Stimulated activated naive B cell treated with anti-CD40 and anti-IgM and Interleukin-4, amounts not matched to agents 10 μg/mL and 1 μg/mL and 100 μg/mL, for 72 hours (primary cell): Measurements from ENCODE around the gene NXPH4.

Experiments
- ATAC-seq, 2 donors: fragments of 150-1000 bp; cut with Tn5 transposase; replicated peaks; 2 replicates each; pipeline ENCODE4 v1.10.0; 2021; ENCODE audit warnings: moderate library complexity in 1 of 2
- DNase-seq: peaks from one replicate; pipeline ENCODE4 v3.0.0; 2021
- H3K27ac Mint-ChIP-seq: one replicate; pipeline ENCODE4 v1.8.0; 2022; ENCODE audit warnings: mild to moderate bottlenecking, mixed read lengths
- H3K27me3 Mint-ChIP-seq, 2 donors: one replicate each; pipeline ENCODE4 v1.8.0; 2022; ENCODE audit warnings: mixed read lengths in 2 of 2
- H3K36me3 Mint-ChIP-seq, 2 donors: one replicate each; pipeline ENCODE4 v1.8.0; 2022; ENCODE audit warnings: mixed read lengths in 2 of 2, mild to moderate bottlenecking in 1 of 2
- H3K4me1 Mint-ChIP-seq, 2 donors: one replicate each; pipeline ENCODE4 v1.8.0; 2022; ENCODE audit warnings: mixed read lengths in 2 of 2, mild to moderate bottlenecking in 1 of 2
- H3K4me3 Mint-ChIP-seq, 2 donors: one replicate each; pipeline ENCODE4 v1.8.0; 2022; ENCODE audit warnings: mild to moderate bottlenecking in 2 of 2, mixed read lengths in 2 of 2, moderate library complexity in 1 of 2
- H3K9me3 Mint-ChIP-seq, 2 donors: one replicate each; pipeline ENCODE4 v1.8.0; 2022; ENCODE audit warnings: mixed read lengths in 2 of 2, mild to moderate bottlenecking in 1 of 2

The NXPH4 gene

DNA sequence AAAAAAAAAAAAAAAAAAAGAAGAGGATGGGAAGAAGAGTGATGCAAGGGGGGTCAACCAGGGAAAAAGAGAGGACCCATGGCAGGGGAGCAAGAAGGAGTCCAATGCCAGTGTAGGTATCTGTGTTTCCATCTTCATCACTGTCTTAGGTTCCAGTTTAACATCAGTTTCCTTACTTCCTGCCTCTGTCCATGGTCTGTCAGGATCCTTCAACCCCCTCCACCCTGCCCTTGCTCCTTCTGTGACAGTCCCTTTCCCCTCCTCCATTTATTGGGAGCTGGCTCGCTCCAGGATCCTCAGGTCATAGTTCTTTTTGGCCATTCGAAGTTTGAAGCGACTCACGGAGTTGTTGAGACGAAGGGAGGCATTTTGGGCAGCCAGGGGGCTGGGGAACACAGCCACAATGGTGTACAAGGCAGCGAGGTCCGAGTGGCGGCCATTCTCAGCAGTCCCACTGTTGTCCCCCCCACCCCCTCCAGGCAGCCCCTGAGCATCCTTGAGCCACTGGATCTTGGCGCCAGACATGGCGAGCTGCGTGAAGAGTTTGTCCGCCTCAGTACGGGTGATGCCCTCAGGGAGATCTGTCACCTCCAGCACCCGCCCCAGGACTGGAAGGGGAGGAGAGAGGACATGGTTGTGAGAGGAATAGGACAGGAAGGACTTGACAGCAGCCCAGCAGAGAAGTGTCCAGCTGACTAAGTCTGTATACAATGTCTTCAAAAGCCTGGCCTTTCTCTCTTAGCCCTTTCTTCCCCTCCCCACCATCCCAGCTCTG lies 38.1 kb downstream of the NXPH4 start:
- Mint-ChIP-seq H3K27me3 (no peaks in the 10 kb centered on the region), H3K9me3 (no peaks in the 10 kb centered on the region), H3K27ac (no peak overlapping the region), H3K4me1 (peaks cover 0 to under 1% of the 10 kb centered on the region in 2 donors), H3K36me3 (peaks cover 19 to 33% of the 10 kb centered on the region in 2 donors), H3K4me3 (no peak overlapping the region)
- ATAC-seq (no peak), DNase-seq (no peak)

DNA sequence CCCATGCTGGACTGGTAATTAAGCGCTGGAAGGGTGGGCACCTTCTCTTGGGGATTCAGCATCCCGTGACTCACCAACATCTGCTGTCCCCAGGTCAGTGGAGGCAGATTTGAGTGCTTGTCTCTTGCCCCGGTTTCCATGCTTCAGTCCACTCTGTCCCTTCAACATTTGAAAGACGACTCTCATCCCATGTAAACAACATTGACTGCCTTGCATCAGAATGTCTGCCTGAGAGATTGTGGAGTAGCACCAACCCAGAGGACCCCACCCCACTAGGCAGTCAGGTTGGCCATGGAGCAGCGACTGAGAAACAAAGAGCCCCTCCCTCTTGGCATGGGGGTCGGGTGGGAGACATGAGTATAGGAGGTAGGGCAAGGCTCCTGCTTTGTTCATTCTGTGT lies 39.3 kb downstream of the NXPH4 start:
- Mint-ChIP-seq H3K27ac (no peak overlapping the region), H3K4me1 (no peaks in the 10 kb centered on the region), H3K27me3 (no peaks in the 10 kb centered on the region), H3K36me3 (peaks cover 26 to 41% of the 10 kb centered on the region in 2 donors), H3K9me3 (no peaks in the 10 kb centered on the region), H3K4me3 (no peak overlapping the region)
- no peak for DNase-seq
- ATAC-seq: no peak

DNA sequence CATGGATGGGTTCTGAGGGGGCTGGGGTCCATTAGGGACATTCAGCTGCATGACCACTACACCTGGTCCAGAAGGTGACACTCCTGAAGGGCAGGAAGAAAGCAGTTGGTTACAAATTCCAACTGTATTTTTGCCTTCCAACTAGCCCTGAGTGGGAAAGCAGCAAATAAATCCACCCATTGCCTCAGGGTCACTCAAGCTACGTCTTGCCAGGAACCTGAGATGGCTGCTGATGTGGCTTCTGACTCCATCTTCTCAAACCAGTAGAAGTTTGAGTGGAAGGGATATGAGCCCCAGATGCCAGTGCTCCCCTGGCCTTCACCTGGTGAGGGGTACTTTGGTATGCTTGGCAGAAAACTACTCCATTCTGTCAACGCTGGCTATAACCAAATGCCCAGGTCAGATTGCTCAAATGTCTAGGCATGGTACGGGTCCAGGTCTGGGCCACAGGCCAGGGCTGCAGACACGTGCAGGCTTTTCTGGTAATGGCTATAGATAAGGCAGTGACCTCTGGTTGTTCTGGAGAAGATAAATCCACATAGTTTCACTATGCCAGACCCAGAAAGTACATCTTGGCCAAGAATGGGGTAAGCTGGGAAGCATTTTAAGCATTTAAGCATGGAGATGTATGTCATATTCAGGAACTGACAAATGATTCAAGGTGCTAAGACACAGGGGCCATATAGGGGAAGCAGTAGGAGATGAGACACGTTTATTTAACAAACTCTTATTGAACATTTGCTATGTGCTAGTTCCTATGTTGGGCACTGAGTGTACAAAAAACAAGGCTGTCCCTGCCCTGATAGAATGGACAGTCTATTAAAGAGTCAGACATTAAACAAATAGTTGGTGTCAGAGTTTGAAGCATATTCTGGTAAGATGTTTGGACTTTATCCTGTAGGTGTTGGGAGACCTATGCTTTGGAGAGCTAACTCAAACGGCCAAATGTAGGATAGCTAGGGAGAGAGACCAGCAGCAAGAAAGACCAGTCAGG lies 42.7 kb downstream of the NXPH4 start:
- ATAC-seq (no peak), DNase-seq (no peak)
- Mint-ChIP-seq H3K27me3 (no peaks in the 10 kb centered on the region), H3K36me3 (peaks cover 28 to 38% of the 10 kb centered on the region in 2 donors), H3K4me1 (peaks cover 4 to 8% of the 10 kb centered on the region in 2 donors), H3K27ac (no peak overlapping the region), H3K9me3 (no peaks in the 10 kb centered on the region), H3K4me3 (no peak overlapping the region)

DNA sequence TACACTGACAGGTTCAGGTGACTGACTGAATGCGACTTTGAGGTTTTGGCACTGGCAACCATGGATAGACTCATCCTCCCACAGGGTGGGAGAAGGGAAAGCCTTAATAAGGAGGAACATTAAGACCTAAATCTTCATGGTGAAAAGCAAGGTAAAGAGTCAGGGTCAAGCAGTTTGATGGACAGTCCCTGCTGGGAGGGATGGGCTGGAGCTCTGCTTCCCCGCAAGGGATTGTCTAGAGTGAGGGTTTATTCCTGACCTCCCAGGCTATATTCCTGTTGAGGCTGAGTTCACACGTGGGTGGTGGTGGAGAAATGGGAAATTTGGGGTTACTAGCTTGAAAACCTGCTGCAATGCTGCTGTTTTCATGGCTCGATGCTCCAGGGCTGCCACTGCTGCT lies 43.8 kb downstream of the NXPH4 start:
- no peak overlapping the region for H3K27ac Mint-ChIP-seq
- no peak for DNase-seq
- H3K27me3 Mint-ChIP-seq: no peaks in the 10 kb centered on the region
- peaks cover 33 to 40% of the 10 kb centered on the region in 2 donors for H3K36me3 Mint-ChIP-seq
- H3K4me1 Mint-ChIP-seq: peaks cover 4 to 8% of the 10 kb centered on the region in 2 donors
- H3K4me3 Mint-ChIP-seq: no peak overlapping the region
- H3K9me3 Mint-ChIP-seq: no peaks in the 10 kb centered on the region
- no peak for ATAC-seq

DNA sequence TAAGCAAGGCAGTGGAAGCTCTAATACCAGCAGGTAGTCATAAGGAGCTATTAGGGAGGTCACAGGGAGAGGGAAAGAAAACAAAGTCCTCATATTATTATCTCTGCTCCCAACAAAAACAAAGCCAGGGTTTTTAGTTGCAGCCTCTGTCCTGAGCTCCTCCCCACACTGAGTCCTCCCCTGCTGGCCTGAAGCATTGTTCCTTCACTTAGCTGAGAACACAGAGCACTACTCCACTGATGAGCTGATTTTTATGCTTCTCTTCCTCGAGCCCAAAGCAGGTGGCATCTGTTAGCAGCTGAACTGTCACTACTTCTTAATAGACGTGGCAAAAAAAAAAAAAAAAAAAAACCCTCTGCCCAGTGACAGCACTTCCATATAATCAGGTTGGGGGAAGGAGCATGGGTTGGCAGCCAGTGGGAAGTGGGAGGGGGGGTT lies 44.9 kb downstream of the NXPH4 start:
- DNase-seq (no peak), ATAC-seq (no peak)
- Mint-ChIP-seq H3K4me3 (no peak overlapping the region), H3K9me3 (no peaks in the 10 kb centered on the region), H3K4me1 (peaks cover 4 to 8% of the 10 kb centered on the region in 2 donors), H3K27ac (peak overlapping the region; percentile 16), H3K27me3 (no peaks in the 10 kb centered on the region), H3K36me3 (peaks cover 27 to 34% of the 10 kb centered on the region in 2 donors)

DNA sequence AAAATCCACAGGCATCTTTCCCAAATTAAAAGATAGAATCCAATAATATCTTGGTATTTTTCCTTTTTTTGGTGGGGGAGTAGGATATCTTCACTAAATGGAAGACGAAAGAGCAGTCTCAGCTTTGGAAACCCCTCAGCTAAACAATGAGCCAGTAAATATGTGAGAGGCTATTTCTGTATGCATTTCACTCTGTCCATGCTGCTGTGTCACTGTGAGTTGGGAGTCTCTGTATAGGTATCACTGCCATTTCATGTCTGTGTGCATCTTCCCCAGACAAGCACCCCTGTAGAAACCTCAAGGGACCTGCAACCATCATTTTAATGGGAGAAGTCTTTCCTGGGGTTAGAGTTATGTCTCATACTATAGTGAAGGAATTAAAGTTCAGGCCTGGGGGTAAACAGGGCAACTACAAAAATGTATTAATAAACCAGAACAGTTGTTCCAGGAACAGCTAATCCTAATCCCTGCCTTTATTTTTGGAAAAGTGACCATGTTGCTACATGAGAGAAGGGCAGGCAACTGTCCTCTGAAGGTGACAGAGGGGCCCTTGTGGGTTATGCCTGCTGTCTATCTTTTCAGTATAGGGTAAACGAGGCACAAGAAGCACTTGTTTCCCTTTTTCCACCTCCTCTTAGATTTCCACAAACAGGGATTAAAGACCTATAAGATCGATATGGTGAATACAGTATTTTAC lies 45.7 kb downstream of the NXPH4 start:
- H3K27me3 Mint-ChIP-seq: no peaks in the 10 kb centered on the region
- H3K9me3 Mint-ChIP-seq: no peaks in the 10 kb centered on the region
- no peak overlapping the region for H3K4me3 Mint-ChIP-seq
- DNase-seq (no peak), ATAC-seq (no peak)
- peaks cover 28 to 38% of the 10 kb centered on the region in 2 donors for H3K36me3 Mint-ChIP-seq
- H3K4me1 Mint-ChIP-seq: peaks cover 5 to 10% of the 10 kb centered on the region in 2 donors
- H3K27ac Mint-ChIP-seq: no peak overlapping the region

DNA sequence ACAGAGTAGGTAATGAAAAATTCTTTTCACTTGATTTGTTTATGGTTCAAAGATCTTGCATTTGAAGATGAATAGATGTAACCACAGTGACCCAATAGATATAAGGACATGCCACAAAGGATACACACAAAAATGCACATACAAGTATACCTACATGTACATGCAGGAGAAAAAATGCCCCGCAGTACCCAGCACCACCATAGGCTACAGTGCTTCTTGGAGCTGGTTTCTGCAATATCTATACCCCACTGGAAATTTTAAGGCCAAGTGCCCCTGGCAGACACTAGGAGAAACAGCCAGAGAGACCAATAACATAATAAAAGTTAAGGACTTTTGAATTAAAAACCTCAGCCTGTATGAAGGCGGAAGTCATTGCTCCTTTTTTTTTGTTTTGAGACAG lies 46.5 kb downstream of the NXPH4 start:
- H3K36me3 Mint-ChIP-seq: peaks cover 25 to 40% of the 10 kb centered on the region in 2 donors
- no peak overlapping the region for H3K27ac Mint-ChIP-seq
- DNase-seq (no peak), ATAC-seq (no peak)
- H3K27me3 Mint-ChIP-seq: no peaks in the 10 kb centered on the region
- no peaks in the 10 kb centered on the region for H3K9me3 Mint-ChIP-seq
- peaks cover 5 to 15% of the 10 kb centered on the region in 2 donors for H3K4me1 Mint-ChIP-seq
- H3K4me3 Mint-ChIP-seq: no peak overlapping the region

DNA sequence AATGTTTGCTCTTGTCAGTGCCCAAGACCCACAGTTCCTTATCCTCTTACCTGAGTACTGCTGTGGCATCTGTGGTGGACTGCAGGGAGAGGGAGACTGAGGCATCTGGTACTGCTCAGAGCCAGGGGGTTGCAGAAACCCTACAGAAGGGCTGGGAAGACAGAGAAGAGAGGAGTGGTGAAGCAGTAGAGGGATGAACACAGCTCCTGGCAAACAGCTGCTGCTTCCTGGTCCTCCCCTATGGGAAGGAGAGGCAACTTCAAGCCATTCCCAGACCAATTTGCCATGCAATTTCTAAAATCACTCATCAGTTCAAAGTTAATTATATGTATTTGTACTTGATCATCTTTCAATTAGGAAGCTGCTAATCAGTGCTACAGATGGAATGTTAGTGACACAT lies 50.1 kb downstream of the NXPH4 start:
- Mint-ChIP-seq H3K9me3 (no peaks in the 10 kb centered on the region), H3K4me3 (no peak overlapping the region), H3K36me3 (peaks cover 25 to 44% of the 10 kb centered on the region in 2 donors), H3K27me3 (no peaks in the 10 kb centered on the region), H3K27ac (no peak overlapping the region), H3K4me1 (peaks cover 10 to 19% of the 10 kb centered on the region in 2 donors)
- DNase-seq (no peak), ATAC-seq (no peak)

DNA sequence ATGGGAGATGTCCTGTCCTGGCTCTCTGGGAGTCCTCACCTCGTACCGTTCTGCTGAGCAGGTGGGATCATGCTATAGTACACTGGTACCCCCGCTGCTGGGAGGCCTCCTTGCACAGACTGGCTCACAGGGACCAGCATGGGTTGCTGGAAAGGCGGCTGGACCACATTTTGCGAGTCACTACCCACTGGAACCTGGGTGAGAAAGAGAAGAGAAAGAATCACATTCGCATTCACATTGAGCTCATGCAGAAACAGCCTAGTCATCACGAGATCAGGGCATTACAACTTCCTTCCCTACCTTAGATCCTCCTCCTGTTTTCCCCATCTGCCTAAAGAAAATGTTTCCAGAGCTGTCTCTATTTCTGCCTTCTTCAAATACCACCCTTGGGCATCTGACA lies 51.7 kb downstream of the NXPH4 start:
- peak overlapping the region; percentile 81 for H3K27ac Mint-ChIP-seq
- no peaks in the 10 kb centered on the region for H3K27me3 Mint-ChIP-seq
- peaks cover 33 to 53% of the 10 kb centered on the region in 2 donors for H3K36me3 Mint-ChIP-seq
- H3K4me3 Mint-ChIP-seq: no peak overlapping the region
- H3K9me3 Mint-ChIP-seq: no peaks in the 10 kb centered on the region
- DNase-seq (no peak), ATAC-seq (peak; percentile 29 to 34)
- peaks cover 10 to 19% of the 10 kb centered on the region in 2 donors for H3K4me1 Mint-ChIP-seq

DNA sequence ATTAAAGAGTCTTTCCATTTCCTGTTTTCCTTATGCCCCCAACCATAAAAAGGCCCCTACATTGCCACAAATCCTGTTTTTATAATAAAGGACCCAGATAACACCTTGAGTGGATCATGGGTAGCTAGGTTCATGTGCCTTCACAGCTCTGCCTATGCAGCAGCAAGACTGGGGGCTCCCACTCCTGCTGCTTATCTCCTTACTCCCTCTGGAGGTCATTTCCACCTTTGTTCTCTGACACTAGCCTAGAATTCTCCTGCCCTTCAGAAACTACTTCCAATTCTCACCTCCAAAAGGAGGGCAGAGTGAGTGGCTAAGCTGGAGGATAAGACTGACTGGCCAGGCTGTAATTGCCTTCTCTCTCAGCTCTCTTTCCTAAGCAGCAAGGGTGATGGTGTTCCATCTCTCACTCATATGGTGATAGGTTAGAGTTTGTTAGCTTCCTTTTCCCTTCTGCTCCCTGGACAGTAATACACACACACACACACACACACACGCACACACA lies 54.4 kb downstream of the NXPH4 start:
- Mint-ChIP-seq H3K36me3 (peaks cover 34 to 58% of the 10 kb centered on the region in 2 donors), H3K27ac (no peak overlapping the region), H3K4me1 (peaks cover 6 to 11% of the 10 kb centered on the region in 2 donors), H3K9me3 (no peaks in the 10 kb centered on the region), H3K27me3 (no peaks in the 10 kb centered on the region), H3K4me3 (no peak overlapping the region)
- ATAC-seq (no peak), DNase-seq (no peak)

DNA sequence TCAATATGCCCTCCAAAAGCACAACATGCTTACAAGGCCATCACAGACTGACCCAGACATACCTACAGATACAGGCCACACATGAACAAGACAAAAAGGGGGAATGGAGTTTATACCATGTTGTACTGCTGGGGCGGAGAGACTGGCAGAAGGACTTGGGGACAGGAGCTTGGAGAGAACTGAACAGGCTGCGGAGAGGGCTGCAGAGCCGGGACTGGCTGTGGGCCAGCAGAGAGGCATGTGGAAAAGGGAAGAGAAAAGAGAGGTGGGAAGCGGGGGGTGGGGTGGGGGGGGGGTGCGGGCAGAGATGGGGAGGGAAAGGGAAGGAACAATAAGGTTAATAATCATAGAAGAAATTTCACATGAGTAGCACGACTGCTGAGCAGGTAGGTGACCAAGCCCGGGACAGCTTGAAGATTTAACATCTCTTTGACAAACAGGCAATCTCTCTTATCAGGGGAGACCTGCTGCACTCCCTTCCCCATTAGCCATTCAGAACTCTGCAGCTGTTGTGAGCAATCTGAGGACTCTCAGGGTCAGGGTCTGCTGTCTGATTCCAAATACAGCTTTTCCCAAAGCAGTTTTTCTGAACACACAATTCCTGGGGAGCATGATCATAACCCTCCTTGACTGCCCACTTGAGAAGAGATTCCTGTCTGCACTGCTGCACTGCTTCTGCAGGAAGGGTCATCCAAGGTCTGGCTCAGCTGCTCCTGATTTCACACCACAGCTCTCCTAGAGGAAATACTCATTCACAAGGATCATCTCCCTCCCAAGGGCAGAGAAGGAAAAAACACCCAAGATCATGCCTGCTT lies 56.0 kb downstream of the NXPH4 start:
- ATAC-seq (no peak), DNase-seq (no peak)
- Mint-ChIP-seq H3K27ac (no peak overlapping the region), H3K4me1 (peaks cover 4 to 8% of the 10 kb centered on the region in 2 donors), H3K27me3 (no peaks in the 10 kb centered on the region), H3K36me3 (peaks cover 33 to 60% of the 10 kb centered on the region in 2 donors), H3K4me3 (no peak overlapping the region), H3K9me3 (no peaks in the 10 kb centered on the region)

DNA sequence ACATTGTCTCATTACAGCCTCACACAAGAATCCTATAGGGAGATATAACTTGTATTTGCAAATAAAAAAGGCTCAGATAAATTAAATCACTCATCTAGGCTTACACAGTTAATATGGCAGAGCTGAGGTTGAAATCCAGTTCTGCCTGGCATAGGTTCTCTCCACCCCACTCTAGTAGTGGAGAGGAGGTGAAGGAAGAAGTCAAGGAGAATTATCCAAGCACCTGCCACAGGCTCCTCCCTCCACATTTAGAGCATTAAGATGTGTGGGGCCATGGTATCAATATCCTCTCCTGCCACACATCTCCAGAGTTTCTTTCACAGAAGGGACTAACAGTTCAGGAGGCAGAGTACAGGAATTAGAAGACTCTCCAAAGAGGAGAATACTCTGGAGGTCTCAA lies 56.9 kb downstream of the NXPH4 start:
- H3K9me3 Mint-ChIP-seq: no peaks in the 10 kb centered on the region
- no peaks in the 10 kb centered on the region for H3K27me3 Mint-ChIP-seq
- no peak overlapping the region for H3K27ac Mint-ChIP-seq
- H3K4me1 Mint-ChIP-seq: peaks cover 3 to 11% of the 10 kb centered on the region in 2 donors
- DNase-seq: no peak
- H3K36me3 Mint-ChIP-seq: peaks cover 38 to 64% of the 10 kb centered on the region in 2 donors
- no peak for ATAC-seq
- H3K4me3 Mint-ChIP-seq: no peak overlapping the region
